OCI-LY1 (cell line): ENCODE results near the gene POTEF.
"Not testable (repeated sequence)": the region's sequence is repeated elsewhere in the genome, so short reads cannot be mapped to it uniquely, and the experiment has no call there.

Source experiments
- H2AFZ ChIP-seq: fragments of 200-600 bp; sonication (generic), shearing (Covaris generic); 2 replicates; pipeline ENCODE4 v1.6.0; 2014; ENCODE audit warnings: antibody characterized with exemption, mild to moderate bottlenecking, low read length
- H3F3A ChIP-seq: fragments of 200-600 bp; sonication (generic), shearing (Covaris generic); 2 replicates; pipeline ENCODE4 v1.6.0; 2014; ENCODE audit warnings: mild to moderate bottlenecking, antibody characterized with exemption, low read length, moderate library complexity; ENCODE audit not compliant: insufficient read depth
- H3K27ac ChIP-seq: fragments of 200-600 bp; sonication (generic); 2 replicates; pipeline ENCODE4 v1.5.1; 2014; ENCODE audit warnings: low read length, mixed run types, mild to moderate bottlenecking, low read depth; ENCODE audit not compliant: poor library complexity, severe bottlenecking
- H3K27me3 ChIP-seq: fragments of 200-600 bp; sonication (generic); 2 replicates; pipeline ENCODE4 v1.6.0; 2014; ENCODE audit warnings: antibody characterized with exemption, mild to moderate bottlenecking, low read length, moderate library complexity; ENCODE audit not compliant: insufficient read depth
- H3K36me3 ChIP-seq: fragments of 200-600 bp; sonication (generic); 2 replicates; pipeline ENCODE4 v1.6.1; 2014; ENCODE audit warnings: mild to moderate bottlenecking, antibody characterized with exemption, low read length, moderate library complexity, mixed read lengths; ENCODE audit not compliant: insufficient read depth
- H3K4me1 ChIP-seq: fragments of 200-600 bp; sonication (generic); 2 replicates; pipeline ENCODE4 v1.5.1; 2014; ENCODE audit warnings: mild to moderate bottlenecking, low read length, moderate library complexity; ENCODE audit not compliant: insufficient read depth, severe bottlenecking
- H3K4me2 ChIP-seq: fragments of 200-600 bp; sonication (generic), shearing (Covaris generic); 2 replicates; pipeline ENCODE4 v1.6.1; 2014; ENCODE audit warnings: low read length
- H3K4me3 ChIP-seq: fragments of 200-600 bp; sonication (generic); 2 replicates; pipeline ENCODE4 v1.5.1; 2014; ENCODE audit warnings: low read length, low read depth, mild to moderate bottlenecking, mixed read lengths; ENCODE audit not compliant: poor library complexity, severe bottlenecking
- H3K79me2 ChIP-seq: fragments of 200-600 bp; shearing (Covaris generic); 2 replicates; pipeline ENCODE4 v1.6.1; 2016; ENCODE audit warnings: mixed run types, low read length, mixed read lengths; ENCODE audit not compliant: insufficient read depth
- H3K9ac ChIP-seq: fragments of 200-600 bp; sonication (generic), shearing (Covaris generic); 2 replicates; pipeline ENCODE4 v1.6.1; 2014; ENCODE audit warnings: mild to moderate bottlenecking, low read length, mixed read lengths
- H3K9me2 ChIP-seq: fragments of 200-600 bp; sonication (generic), shearing (Covaris generic); 2 replicates; pipeline ENCODE4 v1.6.1; 2014; ENCODE audit warnings: low read depth, mild to moderate bottlenecking, low read length, mixed read lengths
- H3K9me3 ChIP-seq: fragments of 200-600 bp; shearing (Covaris generic); 2 replicates; pipeline ENCODE4 v1.6.1; 2014; ENCODE audit warnings: low read length, mixed read lengths
- H4K20me1 ChIP-seq: fragments of 200-600 bp; sonication (generic), shearing (Covaris generic); 2 replicates; pipeline ENCODE4 v1.6.0; 2016; ENCODE audit warnings: mild to moderate bottlenecking, low read length; ENCODE audit not compliant: insufficient read depth
- EZH2 ChIP-seq: fragments of 200-600 bp; sonication (generic), shearing (Covaris generic); IDR thresholded peaks from 2 replicates; pipeline ENCODE4 v1.8.0; 2017; ENCODE audit warnings: borderline replicate concordance, mixed run types, mild to moderate bottlenecking, antibody characterized with exemption, low read length, moderate library complexity, mixed read lengths
- TF ChIP-seq, protein P1 (sequence below): fragments of 200-600 bp; sonication (generic), shearing (Covaris generic); IDR thresholded peaks from 2 replicates; pipeline ENCODE4 v1.5.1; 2017; ENCODE audit warnings: mild to moderate bottlenecking, antibody characterized with exemption, low read length, moderate library complexity, mixed read lengths

Gene POTEF

DNA sequence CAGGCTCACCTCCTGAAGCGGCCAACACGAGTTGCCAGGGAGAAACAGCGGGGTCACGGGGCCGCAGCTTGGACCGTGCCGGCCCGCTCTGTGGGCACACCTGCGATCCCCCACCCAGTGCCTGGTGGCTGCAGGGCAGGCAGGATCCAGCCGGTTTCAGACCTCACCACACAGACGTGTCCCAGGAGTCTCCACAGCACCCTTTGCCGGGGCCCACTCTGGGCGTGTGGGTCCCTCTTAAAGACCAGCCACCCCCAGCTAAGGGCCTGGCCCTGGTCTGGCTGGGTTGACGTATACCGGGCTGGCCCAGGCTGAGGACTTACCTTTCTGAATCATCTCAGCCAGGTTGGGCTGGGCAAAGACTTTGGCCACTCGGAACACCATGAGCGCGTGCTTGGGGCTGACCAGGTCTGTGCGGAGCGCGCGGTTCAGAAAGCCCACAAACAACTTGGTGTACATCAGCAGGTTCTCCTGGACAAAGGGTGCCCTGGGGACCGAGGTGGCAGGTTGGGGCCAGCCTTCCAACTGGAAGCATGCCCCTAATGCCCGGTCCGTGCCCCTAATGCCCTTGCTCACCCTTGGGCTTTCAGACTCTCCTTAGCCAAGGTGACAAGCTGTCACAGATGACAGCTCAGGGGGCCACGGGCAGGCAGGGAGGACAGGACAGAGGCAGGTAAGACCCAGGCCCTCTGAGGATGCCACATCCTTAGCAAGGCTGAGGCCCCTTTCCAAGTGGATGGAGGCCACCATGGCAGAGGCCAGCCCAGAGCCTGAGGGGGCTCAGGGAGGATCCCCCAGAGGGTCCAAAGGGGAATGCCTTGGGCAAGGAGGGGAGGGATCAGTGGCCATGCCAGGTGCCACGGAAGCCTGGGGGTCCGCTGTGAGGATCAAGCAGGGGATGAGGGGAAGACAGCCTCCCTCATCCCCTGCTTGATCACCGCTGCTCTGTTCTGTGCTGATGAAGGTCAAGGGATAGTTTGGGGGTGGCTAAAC lies 26.0 kb upstream of the POTEF start:
- no peaks in the 10 kb centered on the region for H4K20me1 ChIP-seq
- no peak overlapping the region for H3K27ac ChIP-seq
- no peaks in the 10 kb centered on the region for H3K27me3 ChIP-seq
- no peak overlapping the region for H3K9ac ChIP-seq
- no peaks in the 10 kb centered on the region for H3K9me3 ChIP-seq
- no peak overlapping the region for H3K4me3 ChIP-seq
- peaks cover 21% of the 10 kb centered on the region for H3K4me1 ChIP-seq
- H3K36me3 ChIP-seq: peaks cover 42% of the 10 kb centered on the region
- TF ChIP-seq, protein P1, sequence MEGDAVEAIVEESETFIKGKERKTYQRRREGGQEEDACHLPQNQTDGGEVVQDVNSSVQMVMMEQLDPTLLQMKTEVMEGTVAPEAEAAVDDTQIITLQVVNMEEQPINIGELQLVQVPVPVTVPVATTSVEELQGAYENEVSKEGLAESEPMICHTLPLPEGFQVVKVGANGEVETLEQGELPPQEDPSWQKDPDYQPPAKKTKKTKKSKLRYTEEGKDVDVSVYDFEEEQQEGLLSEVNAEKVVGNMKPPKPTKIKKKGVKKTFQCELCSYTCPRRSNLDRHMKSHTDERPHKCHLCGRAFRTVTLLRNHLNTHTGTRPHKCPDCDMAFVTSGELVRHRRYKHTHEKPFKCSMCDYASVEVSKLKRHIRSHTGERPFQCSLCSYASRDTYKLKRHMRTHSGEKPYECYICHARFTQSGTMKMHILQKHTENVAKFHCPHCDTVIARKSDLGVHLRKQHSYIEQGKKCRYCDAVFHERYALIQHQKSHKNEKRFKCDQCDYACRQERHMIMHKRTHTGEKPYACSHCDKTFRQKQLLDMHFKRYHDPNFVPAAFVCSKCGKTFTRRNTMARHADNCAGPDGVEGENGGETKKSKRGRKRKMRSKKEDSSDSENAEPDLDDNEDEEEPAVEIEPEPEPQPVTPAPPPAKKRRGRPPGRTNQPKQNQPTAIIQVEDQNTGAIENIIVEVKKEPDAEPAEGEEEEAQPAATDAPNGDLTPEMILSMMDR: no peak
- TF ChIP-seq EZH2: no peak
- no peak overlapping the region for H3K4me2 ChIP-seq
- H3K79me2 ChIP-seq: no peaks in the 10 kb centered on the region
- no peaks in the 10 kb centered on the region for H3K9me2 ChIP-seq
- no peak overlapping the region for H2AFZ ChIP-seq
- no peaks in the 10 kb centered on the region for H3F3A ChIP-seq

DNA sequence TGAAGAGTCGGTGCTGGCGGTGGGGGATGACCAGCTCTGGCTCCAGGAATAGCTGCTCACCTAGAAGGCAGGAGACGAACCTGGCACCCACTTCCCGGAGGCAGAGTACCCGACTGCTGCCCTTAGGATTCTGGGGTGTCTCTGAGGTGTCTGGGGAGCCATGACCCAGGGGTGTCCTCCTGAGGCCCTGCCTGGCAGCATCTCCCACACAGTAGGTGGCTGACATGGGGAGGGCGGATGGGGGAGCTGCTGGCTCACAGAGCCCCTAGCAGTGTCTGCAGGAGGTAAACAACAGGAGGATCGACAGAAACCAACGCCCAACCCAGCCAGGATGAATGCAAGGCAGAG lies 25.4 kb upstream of the POTEF start:
- not testable (repeated sequence) for H3K27me3 ChIP-seq, H2AFZ ChIP-seq, H3K79me2 ChIP-seq, H3K9ac ChIP-seq, H3K4me3 ChIP-seq, H3K9me2 ChIP-seq, H3F3A ChIP-seq, H3K9me3 ChIP-seq, H3K27ac ChIP-seq, H3K4me2 ChIP-seq, H4K20me1 ChIP-seq
- H3K4me1 ChIP-seq: peaks cover 21% of the 10 kb centered on the region
- H3K36me3 ChIP-seq: peaks cover 37% of the 10 kb centered on the region

DNA sequence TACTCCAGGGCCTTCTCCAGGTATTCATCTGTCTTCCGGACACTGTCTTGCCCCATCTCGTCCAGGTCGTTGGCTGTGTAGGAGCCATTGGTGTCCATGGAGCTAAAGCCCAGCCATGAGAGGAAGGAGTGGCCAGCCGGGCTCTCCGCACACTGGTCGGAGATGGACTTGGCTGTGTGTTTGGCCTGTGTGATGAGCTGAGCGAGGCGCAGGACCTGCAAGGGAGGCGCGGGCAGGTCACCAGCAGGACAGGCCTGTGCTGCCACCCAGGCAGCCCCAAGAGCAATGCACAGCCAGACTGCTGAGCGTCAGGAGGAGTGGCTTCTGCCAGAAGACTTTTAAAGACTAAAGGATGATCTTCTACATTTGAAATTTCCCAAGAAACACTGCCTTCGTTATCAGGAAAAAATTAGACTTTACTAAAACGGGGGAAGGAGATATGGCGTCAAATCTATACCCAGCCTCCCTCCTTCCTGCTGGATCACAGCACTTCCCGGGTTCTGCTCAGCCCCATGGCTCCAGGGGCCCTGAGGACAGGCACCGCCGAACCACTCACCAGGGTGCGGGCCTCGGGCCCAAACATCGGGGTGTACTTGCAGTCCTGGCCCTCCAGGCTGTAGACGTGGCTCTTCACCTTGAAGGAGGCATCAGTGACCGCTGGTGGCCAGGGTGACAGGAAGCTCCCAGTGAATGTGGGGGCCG lies 24.9 kb upstream of the POTEF start:
- H4K20me1 ChIP-seq, H3F3A ChIP-seq, H3K9ac ChIP-seq, H3K4me2 ChIP-seq, H3K27me3 ChIP-seq, H2AFZ ChIP-seq, H3K4me3 ChIP-seq, H3K79me2 ChIP-seq, H3K9me2 ChIP-seq, H3K27ac ChIP-seq, H3K9me3 ChIP-seq: not testable (repeated sequence)
- Histone ChIP-seq H3K4me1 (peaks cover 18% of the 10 kb centered on the region), H3K36me3 (peaks cover 32% of the 10 kb centered on the region)

DNA sequence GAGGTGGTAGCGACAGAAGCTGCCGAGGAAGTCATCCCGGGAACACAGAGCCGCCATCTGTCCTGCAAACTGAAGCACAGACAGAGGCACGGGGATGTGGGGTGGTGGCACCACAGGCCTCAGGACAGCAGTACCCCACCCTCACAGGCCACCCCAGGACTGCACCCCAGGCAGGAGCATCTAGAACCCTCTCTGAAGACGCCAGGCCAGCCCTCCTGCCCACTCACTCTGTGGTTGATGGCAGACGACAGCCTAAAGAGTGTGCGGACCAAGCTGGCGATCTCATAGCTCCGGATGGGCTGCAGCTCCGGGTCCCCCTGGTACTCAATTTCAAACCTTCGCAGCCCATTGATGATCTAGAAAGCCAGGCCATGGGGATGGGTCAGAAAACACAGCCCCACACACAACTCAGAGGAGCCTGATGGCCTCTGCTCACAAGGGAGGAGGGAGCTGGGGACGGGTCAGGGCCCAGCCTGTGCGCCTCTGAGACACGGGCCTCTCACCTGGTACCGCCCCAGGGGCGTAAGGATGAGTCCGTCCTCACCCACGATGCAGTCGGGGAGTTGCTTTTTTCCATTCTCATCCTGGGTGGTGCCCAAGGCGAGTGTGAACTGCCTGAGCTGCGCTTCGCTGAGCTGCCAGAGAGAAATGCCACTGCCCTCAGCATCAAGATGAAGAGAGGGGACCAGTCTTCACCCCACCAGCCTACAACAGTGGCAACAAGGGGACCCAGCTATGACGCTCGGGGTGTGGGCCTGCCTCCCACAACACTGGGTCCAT lies 24.0 kb upstream of the POTEF start:
- Histone ChIP-seq H3K27ac (no peak overlapping the region), H2AFZ (no peak overlapping the region), H3K4me3 (no peak overlapping the region), H3K9me2 (no peaks in the 10 kb centered on the region), H3K4me1 (peaks cover 9% of the 10 kb centered on the region), H3K4me2 (no peak overlapping the region), H4K20me1 (no peaks in the 10 kb centered on the region), H3K36me3 (peaks cover 27% of the 10 kb centered on the region), H3F3A (no peaks in the 10 kb centered on the region), H3K79me2 (no peaks in the 10 kb centered on the region), H3K9ac (no peak overlapping the region), H3K27me3 (no peaks in the 10 kb centered on the region), H3K9me3 (no peaks in the 10 kb centered on the region)
- TF ChIP-seq EZH2: no peak
- TF ChIP-seq, protein P1: no peak

DNA sequence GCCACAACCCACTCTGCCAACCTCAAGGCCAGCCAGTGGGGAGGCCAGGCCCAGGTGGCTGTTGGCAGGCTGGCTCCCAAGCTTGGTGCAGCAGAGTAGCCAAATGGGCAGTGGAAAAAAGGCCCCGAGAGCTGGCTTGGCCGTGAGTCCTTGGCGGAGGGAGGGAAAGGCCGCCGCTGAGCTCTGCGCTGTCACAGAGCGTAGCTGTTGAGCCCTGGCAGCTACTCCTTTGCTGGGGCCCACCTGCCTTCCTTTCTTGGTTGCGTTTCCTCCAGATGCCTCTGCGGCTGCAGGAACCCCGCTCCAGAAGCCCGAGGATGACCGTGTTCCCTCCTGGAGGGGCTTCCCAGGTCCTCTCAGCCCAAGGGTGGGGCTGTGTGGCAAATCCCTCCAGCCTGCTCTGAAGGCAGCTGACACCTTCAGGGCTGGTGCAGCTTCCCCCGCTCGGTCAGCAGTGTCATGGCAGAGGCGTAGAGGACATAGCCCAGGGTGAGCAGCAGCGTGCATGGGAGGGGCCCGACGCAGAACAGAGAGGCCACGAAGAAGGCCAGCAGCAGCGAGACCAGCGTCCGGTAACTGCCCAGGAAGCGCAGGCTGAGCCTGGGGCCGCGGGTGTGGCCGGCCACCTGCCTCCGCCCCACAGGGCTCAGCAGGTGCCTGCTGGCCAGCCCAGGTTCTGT lies 23.3 kb upstream of the POTEF start:
- H2AFZ ChIP-seq, H3K4me2 ChIP-seq, H3K79me2 ChIP-seq, H3F3A ChIP-seq, H3K9me3 ChIP-seq, H3K9ac ChIP-seq, H3K4me3 ChIP-seq, H4K20me1 ChIP-seq, H3K27me3 ChIP-seq, H3K4me1 ChIP-seq, H3K27ac ChIP-seq, H3K9me2 ChIP-seq: not testable (repeated sequence)
- peaks cover 27% of the 10 kb centered on the region for H3K36me3 ChIP-seq
